AG04449 (cell line): ENCODE measurements around the gene MANBA.

ENCODE experiments used
- CTCF ChIA-PET: fragments of 350-600 bp; formaldehyde crosslinking; extraction: SDS; loops from one replicate; lab custom pipeline; 2021; ENCODE audit warnings: antibody characterized with exemption; lab: Yijun Ruan, JAX
- POLR2A ChIA-PET: fragments of 400-600, 350-600 bp; formaldehyde crosslinking; extraction: SDS; loops from one replicate; lab custom pipeline; 2020; ENCODE audit warnings: antibody characterized with exemption, inconsistent platforms; lab: Yijun Ruan, JAX
- DNase-seq: peaks from one replicate; pipeline ENCODE4 v3.0.0-alpha.2; 2010; ENCODE audit warnings: low read depth, low spot score
- H3K4me3 ChIP-seq: 2 replicates; pipeline ENCODE4 v1.5.1; 2011; ENCODE audit warnings: low read depth, mild to moderate bottlenecking, control low read depth, low read length
- TF ChIP-seq, protein P1 (sequence below): IDR thresholded peaks from one replicate; pipeline ENCODE4 v1.5.1; 2011; ENCODE audit warnings: mild to moderate bottlenecking, moderate library complexity, low read length, control low read depth, inconsistent platforms; ENCODE audit not compliant: insufficient read depth; ENCODE audit errors: missing control alignments

Gene MANBA

DNA sequence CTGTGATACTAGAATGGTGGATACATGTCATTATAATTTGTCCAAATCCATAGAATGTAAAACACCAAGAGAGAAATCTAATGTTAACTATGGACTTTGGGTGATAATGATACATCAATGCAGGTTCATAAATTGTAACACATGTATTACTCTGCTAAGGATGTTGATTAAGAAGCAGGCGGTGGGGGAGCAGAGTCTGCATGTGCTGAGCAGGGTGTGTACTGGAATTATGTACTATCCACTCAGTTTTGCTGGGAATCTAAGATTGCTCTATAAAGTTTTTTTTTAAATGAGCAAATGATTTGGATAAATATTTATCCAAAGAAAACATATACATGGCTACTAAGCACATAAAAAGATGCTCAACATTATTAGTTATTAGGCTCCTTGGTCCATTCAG lies 15.0 kb upstream of the MANBA start:
- DNase-seq = no peak
- POLR2A ChIA-PET = no interaction called here
- CTCF ChIA-PET = interaction anchor here (1.3 kb wide), 1 partner anchor 15 kb away, joined by 3 read pairs; the partner anchor contains the start of gene MANBA
- H3K4me3 ChIP-seq = no peak overlapping the region
- TF ChIP-seq, protein P1, sequence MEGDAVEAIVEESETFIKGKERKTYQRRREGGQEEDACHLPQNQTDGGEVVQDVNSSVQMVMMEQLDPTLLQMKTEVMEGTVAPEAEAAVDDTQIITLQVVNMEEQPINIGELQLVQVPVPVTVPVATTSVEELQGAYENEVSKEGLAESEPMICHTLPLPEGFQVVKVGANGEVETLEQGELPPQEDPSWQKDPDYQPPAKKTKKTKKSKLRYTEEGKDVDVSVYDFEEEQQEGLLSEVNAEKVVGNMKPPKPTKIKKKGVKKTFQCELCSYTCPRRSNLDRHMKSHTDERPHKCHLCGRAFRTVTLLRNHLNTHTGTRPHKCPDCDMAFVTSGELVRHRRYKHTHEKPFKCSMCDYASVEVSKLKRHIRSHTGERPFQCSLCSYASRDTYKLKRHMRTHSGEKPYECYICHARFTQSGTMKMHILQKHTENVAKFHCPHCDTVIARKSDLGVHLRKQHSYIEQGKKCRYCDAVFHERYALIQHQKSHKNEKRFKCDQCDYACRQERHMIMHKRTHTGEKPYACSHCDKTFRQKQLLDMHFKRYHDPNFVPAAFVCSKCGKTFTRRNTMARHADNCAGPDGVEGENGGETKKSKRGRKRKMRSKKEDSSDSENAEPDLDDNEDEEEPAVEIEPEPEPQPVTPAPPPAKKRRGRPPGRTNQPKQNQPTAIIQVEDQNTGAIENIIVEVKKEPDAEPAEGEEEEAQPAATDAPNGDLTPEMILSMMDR = no peak

DNA sequence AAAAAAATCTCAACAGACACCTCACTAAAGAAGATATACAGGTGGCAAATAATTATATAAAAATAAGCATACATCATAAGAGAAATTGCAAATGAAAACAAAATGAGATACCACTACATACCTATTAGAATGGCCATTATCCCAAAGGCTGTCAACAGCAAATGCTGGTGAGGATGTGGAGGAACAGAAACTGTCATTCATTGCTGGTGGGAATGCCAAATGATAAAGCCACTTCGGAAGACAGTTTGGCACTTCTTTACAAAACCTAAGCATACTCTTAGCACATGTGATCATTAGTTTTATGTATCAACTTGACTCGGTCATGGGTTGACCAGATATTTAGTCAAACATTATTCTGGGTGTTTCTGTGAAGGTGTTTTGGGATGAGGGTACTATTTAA lies 13.5 kb upstream of the MANBA start:
- CTCF ChIA-PET = no interaction called here
- TF ChIP-seq, protein P1 = no peak
- POLR2A ChIA-PET = no interaction called here
- DNase-seq = no peak
- no peak overlapping the region for H3K4me3 ChIP-seq

DNA sequence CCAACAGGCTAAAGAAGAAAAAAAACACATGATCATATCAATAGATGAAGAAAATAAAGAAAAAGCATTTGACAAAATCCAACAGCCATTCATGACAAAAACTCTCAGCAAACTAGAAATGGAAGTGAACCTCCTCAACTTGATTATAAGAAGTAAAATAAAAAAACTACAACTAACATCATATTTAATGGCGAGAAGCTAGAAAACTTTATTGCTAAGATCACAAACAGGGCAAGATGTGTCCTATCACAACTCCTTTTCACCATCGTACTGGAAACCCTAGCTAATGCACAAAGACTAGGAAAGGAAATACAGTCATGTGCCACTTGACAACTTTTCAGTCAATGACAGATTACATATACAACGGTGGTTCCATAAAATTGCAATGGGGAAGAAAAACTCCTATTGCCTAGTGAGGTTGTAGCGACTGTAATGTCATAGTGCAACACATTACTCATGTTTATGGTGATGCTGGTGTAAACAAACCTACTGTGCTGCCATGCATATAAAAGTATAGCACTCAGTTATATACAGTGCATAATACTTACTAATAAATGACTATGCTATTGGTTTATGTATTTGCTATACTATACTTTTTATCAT lies 12.1 kb upstream of the MANBA start:
- CTCF ChIA-PET = no interaction called here
- POLR2A ChIA-PET = interaction anchor here (0.7 kb wide), 1 partner anchor 76 kb away, joined by 3 read pairs; no protein-coding TSS in a partner anchor
- no peak overlapping the region for H3K4me3 ChIP-seq
- DNase-seq = no peak
- TF ChIP-seq, protein P1 = no peak

DNA sequence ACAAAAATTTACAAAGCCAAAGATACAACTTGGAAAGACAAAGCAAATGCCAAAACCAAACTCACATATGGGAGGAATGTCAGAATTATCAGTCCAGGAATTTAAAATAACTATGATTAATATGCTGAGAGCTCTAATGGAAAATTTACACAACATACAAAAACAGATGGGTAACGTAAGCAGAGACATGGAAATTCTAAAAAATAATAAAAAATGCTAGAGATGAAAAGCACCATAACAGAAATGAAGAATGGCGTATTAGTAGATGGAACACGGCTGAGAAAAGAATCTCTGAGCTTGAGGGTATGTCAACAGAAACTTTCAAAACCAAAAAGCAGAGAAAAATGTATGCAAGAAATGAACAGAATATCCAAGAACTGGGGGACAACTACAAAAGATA lies 4.1 kb upstream of the MANBA start:
- ChIA-PET POLR2A (no interaction called here), CTCF (no interaction called here)
- no peak overlapping the region for H3K4me3 ChIP-seq
- DNase-seq = no peak
- TF ChIP-seq, protein P1 = no peak

DNA sequence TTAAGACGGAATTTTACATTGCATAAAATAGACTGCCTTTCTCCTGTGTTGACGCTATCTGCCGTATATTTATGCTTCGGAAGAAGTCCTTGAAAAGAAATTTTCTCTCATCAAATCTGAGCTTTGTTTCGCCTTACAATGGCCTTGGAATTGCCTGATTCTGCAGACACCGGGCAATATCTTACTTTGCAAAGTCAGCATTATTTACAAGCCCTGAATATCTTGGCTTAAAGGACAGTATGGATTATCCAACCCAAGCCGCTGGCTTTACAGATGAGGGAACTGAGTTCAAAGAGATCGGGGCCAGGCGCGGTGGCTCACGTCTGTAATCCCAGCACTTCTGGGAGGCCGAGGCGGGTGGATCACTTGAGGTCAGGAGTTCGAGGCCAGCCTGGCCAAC lies 1.1 kb upstream of the MANBA start:
- TF ChIP-seq, protein P1 = no peak
- H3K4me3 ChIP-seq = peak overlapping the region; percentile 94; the same call in 1 of the 2 replicates
- CTCF ChIA-PET = no interaction called here
- POLR2A ChIA-PET = interaction anchor here (1.1 kb wide), 1 partner anchor 62 kb away, joined by 3 read pairs; no protein-coding TSS in a partner anchor
- no peak for DNase-seq

DNA sequence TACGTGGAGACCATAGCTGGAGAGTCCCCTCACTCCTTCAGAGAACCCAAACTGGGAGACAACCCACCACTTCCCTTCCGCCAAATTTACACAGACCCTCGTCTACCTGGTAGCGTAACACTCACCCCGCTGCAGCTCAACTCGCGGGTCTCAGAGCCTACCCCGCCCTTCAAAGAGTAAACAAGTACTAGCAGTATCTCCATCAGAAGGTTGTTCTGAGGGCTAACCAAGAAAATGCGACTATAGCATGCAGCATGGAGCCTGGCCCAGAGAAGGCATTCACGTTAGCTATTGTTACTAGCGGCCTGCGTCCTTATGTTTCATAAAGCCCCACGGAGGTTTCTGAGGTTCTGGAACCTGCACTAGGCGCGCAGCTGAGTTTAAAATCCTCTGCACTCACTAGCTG lies 531 bp upstream of the MANBA start:
- no peak for DNase-seq
- ChIA-PET CTCF (interaction anchor here (0.8 to 1.5 kb wide), 6 partner anchors 9 to 251 kb away, joined by 3 to 7 read pairs (median 3); no protein-coding TSS in a partner anchor), POLR2A (interaction anchor here (0.6 to 1.5 kb wide), 7 partner anchors 22 to 141 kb away, joined by 3 to 11 read pairs (median 6); partner anchors contain the start of genes CISD2 and UBE2D3)
- TF ChIP-seq, protein P1 = no peak
- peak overlapping the region; percentile 94 for H3K4me3 ChIP-seq
